ENCODE measurements around the gene TRIM69. TPM values are rescaled to one million over a fixed set of nuclear protein-coding genes. Genes with fewer than 3 reads are reported as not detected.

TRIM69 gene
- total RNA-seq, 6 donors from 2014 or later = 10.3 to 29.3 (median 18.3) TPM

DNA sequence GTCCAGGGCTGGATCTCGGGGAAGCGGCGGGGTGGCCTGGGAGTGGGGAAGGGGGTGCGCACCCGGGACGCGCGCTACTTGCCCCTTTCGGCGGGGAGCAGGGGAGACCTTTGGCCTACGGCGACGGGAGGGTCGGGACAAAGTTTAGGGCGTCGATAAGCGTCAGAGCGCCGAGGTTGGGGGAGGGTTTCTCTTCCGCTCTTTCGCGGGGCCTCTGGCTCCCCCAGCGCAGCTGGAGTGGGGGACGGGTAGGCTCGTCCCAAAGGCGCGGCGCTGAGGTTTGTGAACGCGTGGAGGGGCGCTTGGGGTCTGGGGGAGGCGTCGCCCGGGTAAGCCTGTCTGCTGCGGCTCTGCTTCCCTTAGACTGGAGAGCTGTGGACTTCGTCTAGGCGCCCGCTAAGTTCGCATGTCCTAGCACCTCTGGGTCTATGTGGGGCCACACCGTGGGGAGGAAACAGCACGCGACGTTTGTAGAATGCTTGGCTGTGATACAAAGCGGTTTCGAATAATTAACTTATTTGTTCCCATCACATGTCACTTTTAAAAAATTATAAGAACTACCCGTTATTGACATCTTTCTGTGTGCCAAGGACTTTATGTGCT lies 24.5 kb upstream of the TRIM69 start:
- DNase-seq (peak; percentile 41 to 89), ATAC-seq (ENCODE audit: low FRiP score in 2 of 2) (peak; percentile 68 to 76)
- peaks cover 32 to 58% (median 44%) of the 10 kb centered on the region in 4 donors for H3K4me1 ChIP-seq
- WGBS, 2 donors = 0% methylated on average over 25 to 35 of the region's 46 CpGs
- TF ChIP-seq POLR2A (IDR thresholded peaks at IDR 0.05) = peak in 1 of 4 donors; percentile 51
- TF ChIP-seq EP300 (IDR thresholded peaks at IDR 0.05) = no peak
- TF ChIP-seq POLR2AphosphoS5 (IDR thresholded peaks at IDR 0.05) = no peak
- TF ChIP-seq, protein P1, sequence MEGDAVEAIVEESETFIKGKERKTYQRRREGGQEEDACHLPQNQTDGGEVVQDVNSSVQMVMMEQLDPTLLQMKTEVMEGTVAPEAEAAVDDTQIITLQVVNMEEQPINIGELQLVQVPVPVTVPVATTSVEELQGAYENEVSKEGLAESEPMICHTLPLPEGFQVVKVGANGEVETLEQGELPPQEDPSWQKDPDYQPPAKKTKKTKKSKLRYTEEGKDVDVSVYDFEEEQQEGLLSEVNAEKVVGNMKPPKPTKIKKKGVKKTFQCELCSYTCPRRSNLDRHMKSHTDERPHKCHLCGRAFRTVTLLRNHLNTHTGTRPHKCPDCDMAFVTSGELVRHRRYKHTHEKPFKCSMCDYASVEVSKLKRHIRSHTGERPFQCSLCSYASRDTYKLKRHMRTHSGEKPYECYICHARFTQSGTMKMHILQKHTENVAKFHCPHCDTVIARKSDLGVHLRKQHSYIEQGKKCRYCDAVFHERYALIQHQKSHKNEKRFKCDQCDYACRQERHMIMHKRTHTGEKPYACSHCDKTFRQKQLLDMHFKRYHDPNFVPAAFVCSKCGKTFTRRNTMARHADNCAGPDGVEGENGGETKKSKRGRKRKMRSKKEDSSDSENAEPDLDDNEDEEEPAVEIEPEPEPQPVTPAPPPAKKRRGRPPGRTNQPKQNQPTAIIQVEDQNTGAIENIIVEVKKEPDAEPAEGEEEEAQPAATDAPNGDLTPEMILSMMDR (IDR thresholded peaks at IDR 0.05) = peak in 1 of 6 experiments; percentile 5
- no peaks in the 10 kb centered on the region for H3K27me3 ChIP-seq
- H3K27ac ChIP-seq = peak overlapping the region; percentile 99 to 100 (median 100)
- no peaks in the 10 kb centered on the region for H3K9me3 ChIP-seq
- H3K36me3 ChIP-seq = peaks cover 14 to 26% (median 18%) of the 10 kb centered on the region in 4 donors
- peak overlapping the region; percentile 67 to 87 (median 68) for H3K4me3 ChIP-seq

DNA sequence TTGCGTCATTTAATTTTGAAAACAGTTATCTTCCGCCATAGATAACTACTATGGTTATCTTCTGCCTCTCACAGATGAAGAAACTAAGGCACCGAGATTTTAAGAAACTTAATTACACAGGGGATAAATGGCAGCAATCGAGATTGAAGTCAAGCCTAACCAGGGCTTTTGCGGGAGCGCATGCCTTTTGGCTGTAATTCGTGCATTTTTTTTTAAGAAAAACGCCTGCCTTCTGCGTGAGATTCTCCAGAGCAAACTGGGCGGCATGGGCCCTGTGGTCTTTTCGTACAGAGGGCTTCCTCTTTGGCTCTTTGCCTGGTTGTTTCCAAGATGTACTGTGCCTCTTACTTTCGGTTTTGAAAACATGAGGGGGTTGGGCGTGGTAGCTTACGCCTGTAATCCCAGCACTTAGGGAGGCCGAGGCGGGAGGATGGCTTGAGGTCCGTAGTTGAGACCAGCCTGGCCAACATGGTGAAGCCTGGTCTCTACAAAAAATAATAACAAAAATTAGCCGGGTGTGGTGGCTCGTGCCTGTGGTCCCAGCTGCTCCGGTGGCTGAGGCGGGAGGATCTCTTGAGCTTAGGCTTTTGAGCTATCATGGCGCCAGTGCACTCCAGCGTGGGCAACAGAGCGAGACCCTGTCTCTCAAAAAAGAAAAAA lies 23.9 kb upstream of the TRIM69 start:
- no peaks in the 10 kb centered on the region for H3K9me3 ChIP-seq
- peak overlapping the region; percentile 99 to 100 (median 100) for H3K27ac ChIP-seq
- H3K27me3 ChIP-seq = no peaks in the 10 kb centered on the region
- peak overlapping the region; percentile 67 to 87 (median 68) for H3K4me3 ChIP-seq
- TF ChIP-seq POLR2AphosphoS5 (IDR thresholded peaks at IDR 0.05) (peak; percentile 88 to 91), POLR2A (IDR thresholded peaks at IDR 0.05) (peak in 3 of 4 donors; percentile 35 to 80 (median 56)), EP300 (IDR thresholded peaks at IDR 0.05) (peak in 2 of 4 donors; percentile 27 to 63)
- TF ChIP-seq, protein P1 (IDR thresholded peaks at IDR 0.05) = no peak
- ATAC-seq (ENCODE audit: low FRiP score in 2 of 2) (peak; percentile 79 to 85), DNase-seq (peak; percentile 24 to 86)
- H3K4me1 ChIP-seq = peaks cover 36 to 53% (median 45%) of the 10 kb centered on the region in 4 donors
- H3K36me3 ChIP-seq = peaks cover 21 to 33% (median 24%) of the 10 kb centered on the region in 4 donors
- 6 to 8% methylated on average over 24 of the region's 24 CpGs for WGBS, 2 donors

DNA sequence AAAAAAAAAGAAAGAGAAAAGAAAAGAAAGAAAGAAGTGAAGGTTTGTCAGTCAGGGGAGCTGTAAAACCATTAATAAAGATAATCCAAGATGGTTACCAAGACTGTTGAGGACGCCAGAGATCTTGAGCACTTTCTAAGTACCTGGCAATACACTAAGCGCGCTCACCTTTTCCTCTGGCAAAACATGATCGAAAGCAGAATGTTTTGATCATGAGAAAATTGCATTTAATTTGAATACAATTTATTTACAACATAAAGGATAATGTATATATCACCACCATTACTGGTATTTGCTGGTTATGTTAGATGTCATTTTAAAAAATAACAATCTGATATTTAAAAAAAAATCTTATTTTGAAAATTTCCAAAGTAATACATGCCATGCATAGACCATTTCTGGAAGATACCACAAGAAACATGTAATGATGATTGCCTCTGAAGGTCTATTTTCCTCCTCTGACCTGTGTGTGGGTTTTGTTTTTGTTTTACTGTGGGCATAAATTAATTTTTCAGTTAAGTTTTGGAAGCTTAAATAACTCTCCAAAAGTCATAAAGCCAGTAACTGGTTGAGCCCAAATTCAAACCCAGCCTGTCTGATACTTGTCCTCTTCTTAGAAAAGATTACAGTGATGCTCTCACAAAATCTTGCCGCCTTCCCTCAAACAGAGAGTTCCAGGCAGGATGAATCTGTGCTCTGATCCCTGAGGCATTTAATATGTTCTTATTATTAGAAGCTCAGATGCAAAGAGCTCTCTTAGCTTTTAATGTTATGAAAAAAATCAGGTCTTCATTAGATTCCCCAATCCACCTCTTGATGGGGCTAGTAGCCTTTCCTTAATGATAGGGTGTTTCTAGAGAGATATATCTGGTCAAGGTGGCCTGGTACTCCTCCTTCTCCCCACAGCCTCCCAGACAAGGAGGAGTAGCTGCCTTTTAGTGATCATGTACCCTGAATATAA lies 23.0 kb upstream of the TRIM69 start:
- no peak for ATAC-seq (ENCODE audit: low FRiP score in 2 of 2)
- Histone ChIP-seq H3K36me3 (peaks cover 29 to 41% (median 33%) of the 10 kb centered on the region in 4 donors), H3K4me1 (peaks cover 40 to 49% (median 45%) of the 10 kb centered on the region in 4 donors), H3K9me3 (no peaks in the 10 kb centered on the region), H3K27me3 (no peaks in the 10 kb centered on the region), H3K4me3 (peak overlapping the region; percentile 67 to 87 (median 68)), H3K27ac (peak overlapping the region; percentile 99 to 100 (median 100))
- no peak for DNase-seq
- 29 to 47% methylated on average over 5 of the region's 5 CpGs for WGBS, 2 donors
- TF ChIP-seq, protein P1 (IDR thresholded peaks at IDR 0.05) = peak in 2 of 6 experiments; percentile 14 to 17
- TF ChIP-seq POLR2A (IDR thresholded peaks at IDR 0.05) = peak in 1 of 4 donors; percentile 29
- no peak for TF ChIP-seq POLR2AphosphoS5 (IDR thresholded peaks at IDR 0.05)
- TF ChIP-seq EP300 (IDR thresholded peaks at IDR 0.05) = no peak

DNA sequence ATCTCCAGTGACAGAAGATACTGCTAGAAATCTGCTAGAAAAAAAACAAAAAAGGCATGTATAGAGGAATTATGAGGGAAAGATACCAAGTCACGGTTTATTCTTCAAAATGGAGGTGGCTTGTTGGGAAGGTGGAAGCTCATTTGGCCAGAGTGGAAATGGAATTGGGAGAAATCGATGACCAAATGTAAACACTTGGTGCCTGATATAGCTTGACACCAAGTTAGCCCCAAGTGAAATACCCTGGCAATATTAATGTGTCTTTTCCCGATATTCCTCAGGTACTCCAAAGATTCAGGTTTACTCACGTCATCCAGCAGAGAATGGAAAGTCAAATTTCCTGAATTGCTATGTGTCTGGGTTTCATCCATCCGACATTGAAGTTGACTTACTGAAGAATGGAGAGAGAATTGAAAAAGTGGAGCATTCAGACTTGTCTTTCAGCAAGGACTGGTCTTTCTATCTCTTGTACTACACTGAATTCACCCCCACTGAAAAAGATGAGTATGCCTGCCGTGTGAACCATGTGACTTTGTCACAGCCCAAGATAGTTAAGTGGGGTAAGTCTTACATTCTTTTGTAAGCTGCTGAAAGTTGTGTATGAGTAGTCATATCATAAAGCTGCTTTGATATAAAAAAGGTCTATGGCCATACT lies 21.1 kb upstream of the TRIM69 start:
- H3K4me3 ChIP-seq = peak overlapping the region in 3 of 4 donors; percentile 67 to 87 (median 68)
- TF ChIP-seq EP300 (IDR thresholded peaks at IDR 0.05) (no peak), POLR2A (IDR thresholded peaks at IDR 0.05) (no peak), POLR2AphosphoS5 (IDR thresholded peaks at IDR 0.05) (no peak)
- TF ChIP-seq, protein P1 (IDR thresholded peaks at IDR 0.05) = no peak
- H3K27me3 ChIP-seq = no peaks in the 10 kb centered on the region
- H3K9me3 ChIP-seq = no peaks in the 10 kb centered on the region
- H3K36me3 ChIP-seq = peaks cover 36 to 60% (median 42%) of the 10 kb centered on the region in 4 donors
- peak overlapping the region in 3 of 4 donors; percentile 24 to 100 (median 43) for H3K27ac ChIP-seq
- ATAC-seq (ENCODE audit: low FRiP score in 2 of 2) (no peak), DNase-seq (no peak)
- WGBS, 2 donors = 54 to 63% methylated on average over 6 of the region's 6 CpGs
- H3K4me1 ChIP-seq = peaks cover 36 to 53% (median 49%) of the 10 kb centered on the region in 4 donors
